ENCODE measurements around the gene SNX8. TPM values are rescaled to one million over a fixed set of nuclear protein-coding genes. Genes with fewer than 3 reads are reported as not detected.

SNX8 gene
- total RNA-seq, 1 experiment from 2014 or later: 40.6 TPM

GRCh38 chr7:2362385-2363088 lies 48.3 kb upstream of the SNX8 start:
- no peaks in the 10 kb centered on the region for H3K27me3 ChIP-seq (ENCODE audit: insufficient read depth, low read length)
- peak overlapping the region in 1 of 3 experiments; percentile 16; a peak in 1 of 7 replicates for H3K27ac Mint-ChIP-seq
- H3K4me1 ChIP-seq (ENCODE audit: insufficient read depth, low read length): no peaks in the 10 kb centered on the region
- H3K27me3 Mint-ChIP-seq (ENCODE audit: low read depth): no peaks in the 10 kb centered on the region
- no peak for DNase-seq
- no peaks in the 10 kb centered on the region for H3K23me2 ChIP-seq (ENCODE audit: insufficient read length, low read depth, low read length, poor library complexity, severe bottlenecking)
- H3K4ac ChIP-seq (ENCODE audit: low read depth, low read length): no peak overlapping the region
- TF ChIP-seq, protein P1, sequence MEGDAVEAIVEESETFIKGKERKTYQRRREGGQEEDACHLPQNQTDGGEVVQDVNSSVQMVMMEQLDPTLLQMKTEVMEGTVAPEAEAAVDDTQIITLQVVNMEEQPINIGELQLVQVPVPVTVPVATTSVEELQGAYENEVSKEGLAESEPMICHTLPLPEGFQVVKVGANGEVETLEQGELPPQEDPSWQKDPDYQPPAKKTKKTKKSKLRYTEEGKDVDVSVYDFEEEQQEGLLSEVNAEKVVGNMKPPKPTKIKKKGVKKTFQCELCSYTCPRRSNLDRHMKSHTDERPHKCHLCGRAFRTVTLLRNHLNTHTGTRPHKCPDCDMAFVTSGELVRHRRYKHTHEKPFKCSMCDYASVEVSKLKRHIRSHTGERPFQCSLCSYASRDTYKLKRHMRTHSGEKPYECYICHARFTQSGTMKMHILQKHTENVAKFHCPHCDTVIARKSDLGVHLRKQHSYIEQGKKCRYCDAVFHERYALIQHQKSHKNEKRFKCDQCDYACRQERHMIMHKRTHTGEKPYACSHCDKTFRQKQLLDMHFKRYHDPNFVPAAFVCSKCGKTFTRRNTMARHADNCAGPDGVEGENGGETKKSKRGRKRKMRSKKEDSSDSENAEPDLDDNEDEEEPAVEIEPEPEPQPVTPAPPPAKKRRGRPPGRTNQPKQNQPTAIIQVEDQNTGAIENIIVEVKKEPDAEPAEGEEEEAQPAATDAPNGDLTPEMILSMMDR (conservative IDR thresholded peaks at IDR 0.05): no peak
- no peak overlapping the region for H2AK5ac ChIP-seq (ENCODE audit: insufficient read length, low read length)
- H4K5ac ChIP-seq (ENCODE audit: insufficient read length, low read depth, low read length): no peak overlapping the region
- H4K20me1 ChIP-seq (ENCODE audit: control insufficient read depth, insufficient read depth, insufficient read length): no peaks in the 10 kb centered on the region
- H3K79me1 ChIP-seq (ENCODE audit: insufficient read depth, low read depth, low read length, poor library complexity, severe bottlenecking): peaks cover 4% of the 10 kb centered on the region
- no peak overlapping the region for H3K4me2 ChIP-seq (ENCODE audit: insufficient read depth, insufficient read length, low read length)
- no peak overlapping the region for H2AFZ ChIP-seq (ENCODE audit: low read length)
- no peak overlapping the region for H3K23ac ChIP-seq (ENCODE audit: insufficient read length, low read depth, low read length)
- H2BK120ac ChIP-seq (ENCODE audit: low read depth, low read length, poor library complexity, severe bottlenecking): no peak overlapping the region
- H4K8ac ChIP-seq (replicated peaks; ENCODE audit: insufficient read length, low read depth, low read length): no peak overlapping the region
- H3T11ph ChIP-seq (ENCODE audit: low read length): no peak overlapping the region
- no peak overlapping the region for H3K56ac ChIP-seq (ENCODE audit: insufficient read length, low read depth, low read length)
- WGBS (ENCODE audit: extremely low coverage, insufficient read length, low lambda C conversion rate): no CpG with 5 or more reads among the region's 27 CpGs
- H3K9ac ChIP-seq (ENCODE audit: extremely low read depth, insufficient read length, low read length): no peak overlapping the region
- no peaks in the 10 kb centered on the region for H3K9me3 ChIP-seq (ENCODE audit: control insufficient read depth, low read depth, low read length)
- no peak overlapping the region for H2BK5ac ChIP-seq (ENCODE audit: insufficient read length, low read length)
- no peaks in the 10 kb centered on the region for H3K9me3 Mint-ChIP-seq
- H3K14ac ChIP-seq (ENCODE audit: insufficient read depth, low read length): no peak overlapping the region
- no peak overlapping the region for H2BK20ac ChIP-seq (ENCODE audit: low read depth, low read length, poor library complexity, severe bottlenecking)
- peaks cover 28% of the 10 kb centered on the region for H3K79me2 ChIP-seq (ENCODE audit: insufficient read depth, low read length)
- no peak overlapping the region for H2BK15ac ChIP-seq (ENCODE audit: low read depth, low read length)
- H3K4me1 Mint-ChIP-seq: peaks cover 6 to 12% of the 10 kb centered on the region in 2 experiments; a peak in 2 of 4 replicates
- H4K91ac ChIP-seq (ENCODE audit: insufficient read length, low read depth, low read length): no peak overlapping the region
- H2BK12ac ChIP-seq (ENCODE audit: insufficient read length, low read depth, low read length): no peak overlapping the region
- peaks cover 69 to 96% (median 85%) of the 10 kb centered on the region in 3 experiments; a peak in 6 of 7 replicates for H3K36me3 Mint-ChIP-seq (ENCODE audit: insufficient read depth in 1 of 3, low read depth in 3 of 3)
- H3K4me3 Mint-ChIP-seq: no peak overlapping the region; a peak in 1 of 5 replicates
- H3K27ac ChIP-seq (ENCODE audit: insufficient read length, low read depth, low read length): no peak overlapping the region
- no peak overlapping the region for H3K18ac ChIP-seq (ENCODE audit: insufficient read length, low read depth, low read length)

Measured in H9 (cell line).